ENCODE results near the gene CACNA2D1. TPM values are rescaled to one million over a fixed set of nuclear protein-coding genes. Genes with fewer than 3 reads are reported as not detected.

Gene CACNA2D1
- total and polyA plus RNA-seq, 9 of the 15 experiments (the other 6 are each of a cell fraction or from before 2014, with no cell fraction given) = 0.49 TPM; not detected in 8

- 0% methylated on average over 2 of the region's 2 CpGs for WGBS (ENCODE audit: insufficient coverage, low coverage, missing lambda C conversion rate)
- no peak for FAIRE-seq
- no TSS peak for BruUV-seq (replicated peaks)
Measured at GRCh38 chr7:82404652-82405051, 38.9 kb downstream of the CACNA2D1 start.

More at GRCh38 chr7:82404652-82405051, 38.9 kb downstream of the CACNA2D1 start:
- no peaks in the 10 kb centered on the region for H3K36me3 ChIP-seq (ENCODE audit: control insufficient read depth, insufficient read depth, low read length)
- no peak overlapping the region for H3K4me3 ChIP-seq
- no peaks in the 10 kb centered on the region for H3K27me3 ChIP-seq (ENCODE audit: control insufficient read depth in 2 of 2, insufficient read depth in 2 of 2, low read length in 2 of 2)
- ATAC-seq (no peak), DNase-seq (ENCODE audit: extremely low read depth in 1 of 4, low spot score in 3 of 4) (no peak)
- CTCF ChIA-PET (ENCODE audit: low intra/inter-chr PET ratio) = no interaction called here
- POLR2A ChIA-PET = interaction anchor here (0.5 kb wide), 1 partner anchor 11 kb away, joined by 3 read pairs; no protein-coding TSS in a partner anchor
- H3K9me1 ChIP-seq (ENCODE audit: control insufficient read depth, insufficient read depth, low read length) = no peaks in the 10 kb centered on the region
- intact Hi-C loops (cut with micrococcal nuclease) = no loop called here
- H3K9me3 ChIP-seq (replicated peaks; ENCODE audit: control insufficient read depth, insufficient read depth, low read depth, low read length) = no peaks in the 10 kb centered on the region
- H3K4me2 ChIP-seq (ENCODE audit: insufficient read depth, low read length) = no peak overlapping the region
- TF ChIP-seq TAF1 (IDR thresholded peaks at IDR 0.05; ENCODE audit: control insufficient read depth, extremely low read depth, insufficient read depth, low read length, severe bottlenecking) = no peak
- no peak for TF ChIP-seq ZKSCAN1 (IDR thresholded peaks at IDR 0.05; ENCODE audit: low read depth, low read length)
- TF ChIP-seq TEAD1 (CRISPR knock-in tag; IDR thresholded peaks at IDR 0.05) = no peak
- TF ChIP-seq ZNF197 (CRISPR knock-in tag; IDR thresholded peaks at IDR 0.05; ENCODE audit: low read depth) = no peak
- no peak for TF ChIP-seq MLX (CRISPR knock-in tag; conservative IDR thresholded peaks at IDR 0.05)
- no peak for TF ChIP-seq CBFB (CRISPR knock-in tag; IDR thresholded peaks at IDR 0.05)
- TF ChIP-seq SIRT6 (IDR thresholded peaks at IDR 0.05; ENCODE audit: low read depth, low read length) = no peak
- no peak for TF ChIP-seq HOXB6 (CRISPR knock-in tag; IDR thresholded peaks at IDR 0.05; ENCODE audit: borderline replicate concordance)
- TF ChIP-seq SMARCA4 (IDR thresholded peaks at IDR 0.05) = no peak
- TF ChIP-seq EP400 (IDR thresholded peaks at IDR 0.05) = no peak
- TF ChIP-seq TBP (optimal IDR thresholded peaks at IDR 0.05; ENCODE audit: low read depth, low read length) = no peak
- no peak for TF ChIP-seq GATAD2A (IDR thresholded peaks at IDR 0.05)
- no peak for TF ChIP-seq PREB (CRISPR knock-in tag; IDR thresholded peaks at IDR 0.05)
- TF ChIP-seq NCOA4 (IDR thresholded peaks at IDR 0.05; ENCODE audit: partially characterized antibody) = no peak
- no peak for TF ChIP-seq CLOCK (CRISPR knock-in tag; IDR thresholded peaks at IDR 0.05; ENCODE audit: borderline replicate concordance)
- no peak for TF ChIP-seq NCOA1 (IDR thresholded peaks at IDR 0.05; ENCODE audit: low read depth)
- no peaks in the 10 kb centered on the region for H3K4me1 ChIP-seq (replicated peaks in 1 of 2; ENCODE audit: control insufficient read depth in 2 of 2, insufficient read depth in 2 of 2, low read length in 2 of 2)
- no peak overlapping the region for H3K9ac ChIP-seq (ENCODE audit: insufficient read depth in 1 of 2, low read depth in 2 of 2, low read length in 2 of 2)
- in situ Hi-C loops (cut with MboI) = no loop called here
- H3K27ac ChIP-seq (ENCODE audit: extremely low read depth, low read depth, low read length) = no peak overlapping the region
- no peak overlapping the region for H2AFZ ChIP-seq (ENCODE audit: low read depth, low read length)
- H3K79me2 ChIP-seq (ENCODE audit: control insufficient read depth, insufficient read depth, low read length) = no peaks in the 10 kb centered on the region
- H4K20me1 ChIP-seq (replicated peaks; ENCODE audit: control insufficient read depth, insufficient read depth, low read length) = no peaks in the 10 kb centered on the region

Data from K562 (cell line).